Stimulated activated CD8-positive, alpha-beta memory T cell treated with anti-CD3 and anti-CD28 coated beads, Interleukin-12 subunit alpha, Interleukin-12 subunit beta, amount 100 ng/mL, for 24 hours (primary cell): ENCODE results near the gene SH2D4B.

ENCODE experiments used
- DNase-seq: peaks from one replicate; pipeline ENCODE4 v3.0.0-alpha.2; 2020; ENCODE audit errors: extremely low read depth

SH2D4B gene

DNA sequence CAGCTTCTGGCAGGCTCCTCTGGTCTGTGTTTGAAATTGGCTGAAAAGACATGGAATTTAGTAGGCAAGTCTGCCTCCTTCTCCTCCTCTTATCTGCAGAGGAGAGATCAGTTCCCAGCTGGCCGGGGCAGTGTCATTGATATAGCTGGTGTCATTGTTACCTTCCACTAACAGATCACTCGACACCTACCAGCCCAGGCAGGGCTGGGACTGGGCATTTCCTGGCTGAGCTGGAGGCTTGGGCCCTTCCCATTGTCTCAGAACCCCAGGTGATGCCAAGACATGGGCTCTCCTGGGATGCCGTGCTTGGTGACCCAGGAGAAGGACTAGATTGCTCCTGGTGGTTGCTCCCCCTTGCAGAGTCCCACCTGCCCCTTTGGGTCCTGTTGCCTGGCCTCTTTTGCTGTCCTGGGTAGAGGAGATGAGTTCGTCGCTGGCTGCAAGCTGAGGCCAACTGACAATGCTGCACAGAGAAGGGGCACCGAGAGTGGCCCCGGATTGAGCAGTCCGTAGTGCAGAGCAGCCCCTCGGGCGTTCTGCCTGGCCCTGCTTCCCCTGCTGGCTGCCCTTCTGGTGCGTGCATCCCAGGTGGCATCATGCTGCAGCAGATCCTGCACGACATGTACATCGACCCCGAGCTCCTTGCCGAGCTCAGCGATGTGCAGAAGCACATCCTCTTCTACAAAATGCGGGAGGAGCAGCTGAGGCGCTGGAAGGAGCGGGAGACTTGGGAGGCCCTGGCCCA, at the start of gene SH2D4B:
SH2D4B (plus strand) TSS at position 167 of the 745 bp plus-strand sequence; CDS start at position 597, 430 bp downstream.
- DNase-seq: no peak

DNA sequence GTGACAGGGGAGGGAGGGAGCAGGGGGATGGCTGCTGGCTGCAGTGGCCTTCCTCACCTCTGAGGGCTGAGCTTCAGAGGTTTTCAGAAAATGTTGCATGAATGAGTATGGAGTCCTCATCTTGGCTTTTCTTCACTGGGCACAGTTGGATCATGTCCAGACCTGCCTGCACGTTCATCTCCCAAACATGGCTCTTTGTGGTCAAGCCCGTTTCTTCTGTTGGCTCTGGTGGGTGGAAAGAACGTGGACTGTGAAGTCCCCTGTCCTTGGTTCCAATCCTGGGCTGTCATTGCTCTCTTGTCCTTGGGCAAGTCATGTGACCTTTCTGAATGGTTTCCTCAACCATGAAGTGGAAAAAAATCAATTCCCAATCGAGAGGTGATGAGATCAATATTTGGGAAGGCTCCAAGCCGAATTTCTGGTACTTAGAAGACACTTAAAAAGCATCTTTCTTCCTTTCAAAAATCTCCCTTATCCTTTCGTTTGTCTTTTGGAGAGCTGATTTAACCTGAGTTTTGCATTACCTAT, 49.1 kb upstream of the SH2D4B start:
- no peak for DNase-seq

- no peak for DNase-seq
These were observed 48.2 kb upstream of the SH2D4B start for GRCh38 chr10:80489371-80490112.

DNA sequence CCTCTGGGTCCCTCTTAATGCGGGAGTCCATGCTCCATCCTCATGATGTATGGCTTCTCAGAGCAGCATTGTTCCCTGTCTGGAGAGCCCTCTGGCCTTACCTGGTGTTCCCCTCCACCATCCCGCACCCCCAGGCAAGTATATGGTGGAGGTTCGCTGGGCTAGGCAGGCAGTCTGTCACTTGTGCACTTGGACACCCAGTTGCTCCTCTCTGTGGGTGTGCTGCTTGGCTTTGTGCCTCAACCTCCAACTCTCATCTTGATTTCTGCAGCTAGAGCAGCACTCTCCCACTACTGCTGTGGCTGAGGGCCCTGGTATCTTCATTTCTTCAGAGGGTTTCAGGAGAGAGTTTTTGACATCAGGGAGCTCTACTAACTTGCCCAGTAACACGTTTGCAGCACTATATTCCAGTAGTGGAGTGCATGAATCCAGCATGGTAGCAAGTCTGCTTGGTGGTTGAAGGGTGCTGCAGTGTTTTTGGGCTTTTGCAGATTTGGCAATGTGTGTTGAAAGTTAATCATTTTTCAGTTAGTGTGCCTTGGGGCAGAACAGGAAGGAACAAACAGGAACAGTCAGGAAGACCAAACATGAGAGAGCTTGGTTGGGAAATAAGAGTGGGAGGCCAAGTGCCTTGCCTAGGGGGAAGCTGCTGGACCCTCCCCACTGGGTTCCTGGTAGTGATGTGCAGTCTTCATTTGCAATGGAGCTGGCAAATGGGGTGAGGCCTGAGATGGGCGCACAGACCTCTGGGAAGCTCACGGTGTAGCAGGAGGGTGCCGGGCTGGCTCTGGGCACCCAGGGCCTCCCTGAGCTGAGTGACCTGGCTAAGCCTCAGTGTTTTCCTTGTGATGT, 46.2 kb upstream of the SH2D4B start:
- DNase-seq: no peak

GRCh38 chr10:80492848-80493521, 44.7 kb upstream of the SH2D4B start:
- DNase-seq: no peak

DNA sequence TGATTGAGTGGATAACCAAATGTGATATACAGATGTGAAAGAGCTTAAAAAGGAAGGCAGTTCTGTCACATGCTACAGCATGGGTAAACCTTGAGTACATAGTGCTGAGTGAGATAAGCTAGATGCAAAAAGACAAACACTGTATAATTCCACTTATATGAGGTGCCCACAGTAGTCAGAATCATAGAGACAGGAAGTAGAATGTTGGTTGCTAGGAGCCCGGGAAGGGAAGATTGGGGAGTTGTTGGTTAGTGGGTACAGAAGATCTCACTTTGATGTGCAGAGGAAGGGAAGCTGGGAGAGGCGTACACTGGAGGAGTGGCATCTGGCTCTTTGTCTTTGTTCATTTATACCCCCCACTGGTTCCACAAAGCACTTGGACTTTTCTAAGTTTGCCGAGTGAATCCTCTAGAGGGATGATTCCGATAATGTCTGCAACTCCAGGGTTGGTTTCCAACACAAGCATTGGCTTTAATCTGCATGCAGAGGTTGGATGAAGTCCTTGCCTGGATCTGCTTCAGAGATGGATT, 44.1 kb upstream of the SH2D4B start:
- no peak for DNase-seq

GRCh38 chr10:80496555-80497172, 41.0 kb upstream of the SH2D4B start:
- no peak for DNase-seq

DNA sequence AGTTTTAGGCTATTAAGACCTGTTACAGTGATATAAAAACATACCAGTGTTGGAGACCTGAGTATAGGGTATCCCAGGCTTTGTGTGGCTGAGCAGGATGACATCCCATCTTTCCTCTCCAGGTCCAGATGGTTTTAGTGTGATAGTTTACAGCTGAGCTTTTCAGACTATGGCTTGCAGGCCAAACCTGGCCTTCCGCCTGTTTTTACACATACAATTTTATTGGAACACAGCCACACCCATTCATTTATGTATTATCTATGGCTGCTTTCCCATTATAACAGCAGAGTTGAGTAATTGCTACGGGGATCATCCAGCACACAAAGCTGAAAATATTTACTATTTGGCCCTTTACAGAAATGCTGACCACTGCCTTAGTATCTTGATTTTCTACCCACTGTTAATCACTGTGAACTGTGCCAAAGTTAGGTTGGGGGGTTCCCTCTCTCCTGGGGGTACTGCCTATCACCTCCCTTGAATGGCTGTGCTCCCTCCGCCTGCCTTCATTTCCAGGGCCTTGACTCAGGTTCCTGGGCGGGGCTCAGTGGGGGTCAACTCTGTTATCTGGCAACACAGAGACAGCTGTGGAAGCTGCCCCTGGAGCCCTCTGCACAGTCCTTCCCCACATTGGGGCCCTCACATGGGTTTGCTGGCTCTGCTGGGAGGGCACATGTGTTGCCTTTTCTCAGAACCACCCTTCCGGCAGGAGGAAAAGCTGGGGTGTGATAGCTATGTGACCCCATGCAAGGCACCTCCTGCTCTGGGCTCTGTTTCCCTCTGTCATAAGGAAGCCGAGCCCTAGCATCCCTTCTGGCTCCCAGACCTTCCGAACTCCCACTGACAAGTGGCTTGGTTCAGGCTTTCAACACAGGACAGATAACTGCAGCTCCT, 40.3 kb upstream of the SH2D4B start:
- DNase-seq: no peak

DNA sequence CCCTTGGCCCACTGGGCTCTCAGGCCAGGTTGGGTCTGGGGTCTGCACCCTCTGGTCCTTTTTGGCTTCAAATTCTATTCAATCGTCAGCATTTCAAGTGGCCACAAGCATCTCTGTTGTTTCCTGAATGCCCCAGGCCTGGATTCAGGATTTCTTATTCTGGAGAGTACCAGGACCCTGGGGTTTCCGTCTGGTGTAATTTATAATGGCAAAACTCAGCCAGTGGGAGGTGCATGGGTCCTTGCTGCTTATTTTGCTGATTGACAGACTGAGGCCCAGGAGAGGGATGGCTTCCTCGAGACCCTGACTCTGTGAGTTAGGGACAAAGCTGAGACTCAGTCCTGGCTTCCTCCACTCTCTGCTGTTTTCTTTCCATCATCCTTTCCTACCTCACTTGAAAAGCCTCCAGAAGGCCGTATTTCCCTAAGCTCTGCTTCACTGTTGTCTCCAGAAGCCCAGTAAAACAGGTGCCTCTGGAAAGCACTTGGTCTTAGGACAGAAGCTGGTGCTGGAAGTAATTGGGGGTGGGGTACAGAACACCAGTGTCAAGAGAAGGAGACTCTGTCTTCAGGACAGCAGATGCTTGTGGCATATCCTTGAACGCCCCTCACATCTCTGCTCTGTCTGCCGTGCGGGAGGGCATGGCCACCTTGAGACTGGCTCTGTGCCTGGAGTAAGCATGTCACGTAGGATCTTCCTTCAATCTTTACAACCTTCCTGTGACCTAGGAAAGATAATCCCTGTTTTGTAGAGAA, 39.4 kb upstream of the SH2D4B start:
- DNase-seq: no peak

- DNase-seq: no peak
These were observed 38.6 kb upstream of the SH2D4B start for GRCh38 chr10:80498833-80499741.

DNA sequence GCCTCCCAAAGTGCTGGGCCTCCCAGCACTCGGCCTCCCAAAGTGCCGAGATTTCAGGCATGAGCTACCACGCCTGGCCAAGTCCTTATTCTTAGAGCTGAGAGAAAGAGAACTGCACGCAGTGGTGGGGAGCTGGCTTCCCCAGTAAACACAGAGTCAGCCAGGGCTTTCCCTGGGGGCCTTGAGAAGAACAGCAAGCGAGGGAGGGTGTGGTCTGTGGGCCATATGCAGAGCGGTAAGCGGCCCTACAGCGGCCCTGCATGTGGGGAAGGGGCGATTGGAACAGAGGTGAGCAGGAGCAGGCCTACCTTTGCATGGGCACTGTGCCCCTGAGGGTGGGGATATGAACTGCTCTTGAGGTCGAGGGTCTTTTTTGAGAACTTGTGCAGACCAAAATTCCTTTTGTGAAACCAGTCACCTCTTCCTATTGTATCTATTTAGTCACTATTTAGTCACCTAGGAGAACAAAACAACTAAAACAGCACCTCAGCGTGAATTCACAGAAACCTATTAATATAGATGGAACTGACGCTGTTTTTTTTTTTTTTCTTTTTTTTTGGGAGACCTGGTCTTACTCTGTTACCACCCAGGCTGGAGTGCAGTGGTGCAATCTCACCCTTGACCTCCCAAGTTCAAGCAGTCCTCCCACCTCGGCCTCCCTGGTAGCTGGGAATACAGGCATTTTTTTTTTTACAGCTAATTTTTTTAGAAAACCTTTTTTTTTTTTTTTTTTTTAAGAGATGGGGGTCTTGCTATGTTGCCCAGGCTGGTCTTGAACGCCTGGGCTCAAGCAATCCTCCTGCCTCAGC, 36.9 kb upstream of the SH2D4B start:
- no peak for DNase-seq

DNA sequence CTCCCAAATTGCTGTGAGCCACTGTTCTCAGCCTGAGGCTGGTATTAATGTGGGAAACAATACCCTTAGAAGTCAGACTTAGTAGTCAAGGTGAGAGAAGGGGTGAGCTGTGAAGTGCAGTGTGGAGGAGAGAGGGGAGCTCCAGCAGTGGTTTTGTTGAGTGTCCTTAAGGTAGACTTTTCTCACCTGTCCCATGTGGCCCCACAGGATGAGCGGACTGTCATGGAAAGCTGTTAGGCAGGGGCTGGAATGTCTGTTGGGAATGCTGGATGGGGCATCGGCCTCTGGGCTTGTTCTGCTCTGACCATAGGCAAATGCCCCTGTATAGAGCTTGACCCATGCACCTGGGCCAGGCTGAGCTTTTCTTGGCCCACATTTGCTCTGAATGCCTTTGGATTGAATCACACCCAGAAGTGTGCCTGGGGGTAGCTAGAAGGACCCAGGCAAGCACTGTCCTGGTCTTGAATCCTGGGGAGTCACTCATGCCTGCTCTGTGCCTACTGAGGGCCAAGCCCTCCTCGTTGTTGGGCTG, 36.3 kb upstream of the SH2D4B start:
- DNase-seq: no peak

DNA sequence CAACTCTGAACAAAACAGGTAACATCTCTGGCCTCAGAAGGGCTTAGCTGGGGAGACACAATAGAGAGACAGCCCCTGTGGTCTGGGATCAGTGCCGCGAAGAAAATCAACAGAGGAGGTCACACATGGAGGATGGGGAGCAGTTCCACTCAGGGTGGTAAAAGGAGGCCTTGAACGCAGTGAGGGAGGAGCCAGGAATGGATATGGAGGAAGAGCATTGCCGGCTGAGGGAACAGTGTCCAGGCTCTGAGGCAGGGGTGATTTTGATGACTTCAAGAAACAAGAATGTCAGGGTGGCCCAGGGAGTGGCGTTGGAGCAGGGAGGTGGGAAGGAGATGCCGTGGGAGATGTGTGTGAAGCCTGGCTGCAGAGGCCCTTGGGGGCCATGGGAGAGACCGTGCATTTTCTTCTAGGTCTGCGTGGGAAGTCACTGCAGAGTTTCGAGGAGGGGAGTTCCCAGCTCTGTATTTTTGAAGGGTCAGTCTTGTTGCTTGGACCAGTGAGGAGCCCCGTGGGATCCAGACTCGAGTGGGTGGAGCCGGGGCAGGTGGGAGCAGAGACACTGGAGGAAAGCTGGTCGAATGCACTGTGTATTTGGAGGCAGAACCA, 35.7 kb upstream of the SH2D4B start:
- DNase-seq: no peak

DNA sequence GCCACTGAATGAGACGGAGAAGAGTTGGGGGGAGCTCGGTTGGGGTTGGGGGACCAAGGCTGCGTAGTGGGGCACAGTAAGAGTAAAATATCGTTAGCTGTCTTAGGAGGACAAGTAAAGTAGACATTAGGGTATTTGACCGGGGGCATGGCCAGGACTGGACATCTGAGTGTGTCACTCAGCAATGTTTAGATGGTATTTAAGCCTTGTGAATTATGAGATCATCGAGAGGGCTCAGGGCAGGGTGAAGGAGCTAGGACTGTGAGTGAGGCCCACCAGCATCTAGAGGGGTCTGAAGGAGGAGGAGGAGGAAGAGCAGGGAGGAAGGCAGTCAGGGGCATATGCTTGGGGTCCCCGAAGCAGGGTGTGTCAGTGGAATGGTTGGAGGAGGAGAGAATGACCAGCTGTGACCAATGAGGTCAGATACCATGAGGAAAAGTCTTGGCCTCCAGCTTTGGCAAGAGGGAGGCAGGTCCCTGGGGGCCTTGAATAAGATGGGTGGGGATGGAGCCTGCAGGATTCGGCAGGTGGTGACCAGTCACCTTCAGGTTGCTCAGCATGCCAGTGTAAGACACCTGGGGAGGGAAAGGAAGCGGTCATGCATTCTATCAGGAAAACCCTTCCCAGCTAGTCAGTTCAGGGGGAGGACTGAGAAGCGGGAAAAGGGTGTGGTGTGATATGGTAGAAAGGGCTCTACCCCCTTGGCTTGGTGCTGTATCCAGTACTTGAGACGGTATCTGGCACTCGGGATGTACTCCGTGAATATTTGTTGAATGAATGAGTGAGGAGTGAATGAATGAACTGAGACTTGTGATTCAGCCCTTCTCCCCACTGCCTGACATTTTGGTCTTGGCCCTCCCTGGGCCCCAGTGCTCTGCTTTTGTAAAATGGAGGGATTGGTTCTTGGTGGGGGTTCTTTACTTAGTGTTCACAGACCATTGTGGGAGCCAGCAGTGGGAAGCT, 34.8 kb upstream of the SH2D4B start:
- DNase-seq: no peak

DNA sequence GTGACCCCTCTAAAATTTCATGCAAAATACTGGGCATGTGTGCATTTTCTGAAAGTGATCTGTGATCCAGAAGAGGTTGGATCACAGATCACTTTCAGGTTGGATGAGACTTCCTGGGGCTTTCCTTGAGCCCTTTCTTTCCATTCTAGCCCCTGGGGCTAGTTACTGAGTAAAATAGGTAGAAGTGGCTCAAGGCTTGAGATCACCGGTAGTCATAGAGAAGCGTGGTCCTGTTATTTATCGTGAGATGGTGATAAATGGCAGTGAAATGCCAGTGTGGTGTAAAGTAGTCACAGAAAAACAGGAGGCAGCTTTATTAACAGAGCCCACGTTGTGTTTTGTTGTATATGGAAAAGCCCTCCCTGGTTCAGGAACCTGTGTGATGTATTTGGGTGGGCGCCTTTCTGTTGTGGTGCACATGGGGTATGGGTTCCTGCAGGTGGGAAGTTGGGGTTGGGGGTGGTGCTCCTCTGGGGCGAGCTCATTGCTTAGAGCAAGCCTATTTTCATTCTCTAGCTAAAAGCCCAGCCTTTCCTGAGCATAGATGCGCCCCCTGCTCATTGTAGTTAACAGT, 34.0 kb upstream of the SH2D4B start:
- DNase-seq: no peak
